VCaP (cell line): ENCODE measurements around the gene WAC.
A peak's percentile ranks its signal among the peaks of the same experiment; 100 is the strongest.
"Not testable (repeated sequence)": the region's sequence is repeated elsewhere in the genome, so short reads cannot be mapped to it uniquely, and the experiment has no call there.

ENCODE experiments used
- H3K27ac ChIP-seq: fragments of 450-650 bp; 2 replicates; pipeline ENCODE4 v1.5.1; 2017
- CTCF ChIP-seq: fragments of 450-650 bp; conservative IDR thresholded peaks from 2 replicates; pipeline ENCODE4 v1.5.1; 2017; ENCODE audit warnings: mild to moderate bottlenecking, moderate library complexity

WAC gene

GRCh38 chr10:28594406-28594805 lies 61.5 kb downstream of the WAC start:
- no peak for TF ChIP-seq CTCF
- H3K27ac ChIP-seq = no peak overlapping the region

GRCh38 chr10:28595613-28596012 lies 62.7 kb downstream of the WAC start:
- no peak for TF ChIP-seq CTCF
- no peak overlapping the region for H3K27ac ChIP-seq

- H3K27ac ChIP-seq = no peak overlapping the region; the same call in 1 of the 2 replicates
- TF ChIP-seq CTCF = no peak
Observed at GRCh38 chr10:28600056-28600455, 67.1 kb downstream of the WAC start.

- no peak for TF ChIP-seq CTCF
Observed at GRCh38 chr10:28601012-28601411, 68.1 kb downstream of the WAC start.

GRCh38 chr10:28604567-28605536 lies 71.9 kb downstream of the WAC start:
- peak overlapping the region; percentile 29 for H3K27ac ChIP-seq
- no peak for TF ChIP-seq CTCF

More at GRCh38 chr10:28601012-28601411, 68.1 kb downstream of the WAC start:
- H3K27ac ChIP-seq = no peak overlapping the region; the same call in 1 of the 2 replicates

GRCh38 chr10:28606568-28606967 lies 73.7 kb downstream of the WAC start:
- H3K27ac ChIP-seq = no peak overlapping the region
- no peak for TF ChIP-seq CTCF

- H3K27ac ChIP-seq = not testable (repeated sequence)
Observed at GRCh38 chr10:28609636-28610035, 76.7 kb downstream of the WAC start.

- no peak for TF ChIP-seq CTCF
- H3K27ac ChIP-seq = no peak overlapping the region
Observed at GRCh38 chr10:28612877-28613276, 80.0 kb downstream of the WAC start.
